OCI-LY1 (cell line): ENCODE results near the gene RPEL1.
"Not testable (repeated sequence)": the region's sequence is repeated elsewhere in the genome, so short reads cannot be mapped to it uniquely, and the experiment has no call there.

Experiments used
- H2AFZ ChIP-seq: fragments of 200-600 bp; sonication (generic), shearing (Covaris generic); 2 replicates; pipeline ENCODE4 v1.6.0; 2014; ENCODE audit warnings: antibody characterized with exemption, mild to moderate bottlenecking, low read length
- H3F3A ChIP-seq: fragments of 200-600 bp; sonication (generic), shearing (Covaris generic); 2 replicates; pipeline ENCODE4 v1.6.0; 2014; ENCODE audit warnings: mild to moderate bottlenecking, antibody characterized with exemption, low read length, moderate library complexity; ENCODE audit not compliant: insufficient read depth
- H3K27ac ChIP-seq: fragments of 200-600 bp; sonication (generic); 2 replicates; pipeline ENCODE4 v1.5.1; 2014; ENCODE audit warnings: low read length, mixed run types, mild to moderate bottlenecking, low read depth; ENCODE audit not compliant: poor library complexity, severe bottlenecking
- H3K27me3 ChIP-seq: fragments of 200-600 bp; sonication (generic); 2 replicates; pipeline ENCODE4 v1.6.0; 2014; ENCODE audit warnings: antibody characterized with exemption, mild to moderate bottlenecking, low read length, moderate library complexity; ENCODE audit not compliant: insufficient read depth
- H3K36me3 ChIP-seq: fragments of 200-600 bp; sonication (generic); 2 replicates; pipeline ENCODE4 v1.6.1; 2014; ENCODE audit warnings: mild to moderate bottlenecking, antibody characterized with exemption, low read length, moderate library complexity, mixed read lengths; ENCODE audit not compliant: insufficient read depth
- H3K4me1 ChIP-seq: fragments of 200-600 bp; sonication (generic); 2 replicates; pipeline ENCODE4 v1.5.1; 2014; ENCODE audit warnings: mild to moderate bottlenecking, low read length, moderate library complexity; ENCODE audit not compliant: insufficient read depth, severe bottlenecking
- H3K4me2 ChIP-seq: fragments of 200-600 bp; sonication (generic), shearing (Covaris generic); 2 replicates; pipeline ENCODE4 v1.6.1; 2014; ENCODE audit warnings: low read length
- H3K4me3 ChIP-seq: fragments of 200-600 bp; sonication (generic); 2 replicates; pipeline ENCODE4 v1.5.1; 2014; ENCODE audit warnings: low read length, low read depth, mild to moderate bottlenecking, mixed read lengths; ENCODE audit not compliant: poor library complexity, severe bottlenecking
- H3K79me2 ChIP-seq: fragments of 200-600 bp; shearing (Covaris generic); 2 replicates; pipeline ENCODE4 v1.6.1; 2016; ENCODE audit warnings: mixed run types, low read length, mixed read lengths; ENCODE audit not compliant: insufficient read depth
- H3K9ac ChIP-seq: fragments of 200-600 bp; sonication (generic), shearing (Covaris generic); 2 replicates; pipeline ENCODE4 v1.6.1; 2014; ENCODE audit warnings: mild to moderate bottlenecking, low read length, mixed read lengths
- H3K9me2 ChIP-seq: fragments of 200-600 bp; sonication (generic), shearing (Covaris generic); 2 replicates; pipeline ENCODE4 v1.6.1; 2014; ENCODE audit warnings: low read depth, mild to moderate bottlenecking, low read length, mixed read lengths
- H3K9me3 ChIP-seq: fragments of 200-600 bp; shearing (Covaris generic); 2 replicates; pipeline ENCODE4 v1.6.1; 2014; ENCODE audit warnings: low read length, mixed read lengths
- H4K20me1 ChIP-seq: fragments of 200-600 bp; sonication (generic), shearing (Covaris generic); 2 replicates; pipeline ENCODE4 v1.6.0; 2016; ENCODE audit warnings: mild to moderate bottlenecking, low read length; ENCODE audit not compliant: insufficient read depth
- CTCF ChIP-seq: fragments of 200-600 bp; sonication (generic), shearing (Covaris generic); IDR thresholded peaks from 2 replicates; pipeline ENCODE4 v1.5.1; 2017; ENCODE audit warnings: mild to moderate bottlenecking, antibody characterized with exemption, low read length, moderate library complexity, mixed read lengths
- EZH2 ChIP-seq: fragments of 200-600 bp; sonication (generic), shearing (Covaris generic); IDR thresholded peaks from 2 replicates; pipeline ENCODE4 v1.8.0; 2017; ENCODE audit warnings: borderline replicate concordance, mixed run types, mild to moderate bottlenecking, antibody characterized with exemption, low read length, moderate library complexity, mixed read lengths

RPEL1 gene

GRCh38 chr10:103224133-103224532 is 21.6 kb upstream of the RPEL1 start:
- no peak overlapping the region for H3K4me3 ChIP-seq

GRCh38 chr10:103224721-103225120 is 21.0 kb upstream of the RPEL1 start:
- H3K9me3 ChIP-seq, H3K27ac ChIP-seq, H3K4me3 ChIP-seq: not testable (repeated sequence)

More at GRCh38 chr10:103224133-103224532, 21.6 kb upstream of the RPEL1 start:
- no peaks in the 10 kb centered on the region for H3K9me2 ChIP-seq
- no peak overlapping the region for H3K9ac ChIP-seq
- H3K27me3 ChIP-seq: no peaks in the 10 kb centered on the region
- no peaks in the 10 kb centered on the region for H4K20me1 ChIP-seq
- no peaks in the 10 kb centered on the region for H3K4me1 ChIP-seq
- H2AFZ ChIP-seq: no peak overlapping the region
- no peak overlapping the region for H3K27ac ChIP-seq
- no peaks in the 10 kb centered on the region for H3F3A ChIP-seq
- no peaks in the 10 kb centered on the region; the same call in 1 of the 2 replicates for H3K36me3 ChIP-seq
- H3K9me3 ChIP-seq: peaks cover 7% of the 10 kb centered on the region; the same call in 1 of the 2 replicates
- H3K4me2 ChIP-seq: no peak overlapping the region
- H3K79me2 ChIP-seq: no peaks in the 10 kb centered on the region
- no peak for TF ChIP-seq CTCF
- no peak for TF ChIP-seq EZH2

GRCh38 chr10:103225939-103226338 is 19.7 kb upstream of the RPEL1 start:
- H3K4me1 ChIP-seq: no peaks in the 10 kb centered on the region
- H3K27ac ChIP-seq: no peak overlapping the region
- no peaks in the 10 kb centered on the region for H3K27me3 ChIP-seq
- no peak overlapping the region for H3K4me3 ChIP-seq
- H4K20me1 ChIP-seq: no peaks in the 10 kb centered on the region
- H3K4me2 ChIP-seq: no peak overlapping the region
- no peaks in the 10 kb centered on the region for H3F3A ChIP-seq
- no peaks in the 10 kb centered on the region for H3K9me2 ChIP-seq
- TF ChIP-seq EZH2 (no peak), CTCF (no peak)
- H3K36me3 ChIP-seq: no peaks in the 10 kb centered on the region; the same call in 1 of the 2 replicates
- H3K79me2 ChIP-seq: no peaks in the 10 kb centered on the region
- no peak overlapping the region for H3K9ac ChIP-seq
- peaks cover 7% of the 10 kb centered on the region; the same call in 1 of the 2 replicates for H3K9me3 ChIP-seq
- H2AFZ ChIP-seq: no peak overlapping the region

More at GRCh38 chr10:103224721-103225120, 21.0 kb upstream of the RPEL1 start:
- not testable (repeated sequence) for H4K20me1 ChIP-seq, H3F3A ChIP-seq, H3K4me2 ChIP-seq, H3K4me1 ChIP-seq, H2AFZ ChIP-seq, H3K9me2 ChIP-seq, H3K27me3 ChIP-seq, H3K79me2 ChIP-seq, H3K36me3 ChIP-seq, H3K9ac ChIP-seq

- H3F3A ChIP-seq: no peaks in the 10 kb centered on the region
- no peak overlapping the region for H3K4me3 ChIP-seq
- no peaks in the 10 kb centered on the region for H3K9me2 ChIP-seq
- no peaks in the 10 kb centered on the region for H3K79me2 ChIP-seq
- no peaks in the 10 kb centered on the region for H4K20me1 ChIP-seq
- no peak overlapping the region for H2AFZ ChIP-seq
- H3K4me2 ChIP-seq: no peak overlapping the region
- no peaks in the 10 kb centered on the region for H3K27me3 ChIP-seq
- no peaks in the 10 kb centered on the region; the same call in 1 of the 2 replicates for H3K36me3 ChIP-seq
- no peak overlapping the region for H3K9ac ChIP-seq
- H3K27ac ChIP-seq: no peak overlapping the region
- no peak for TF ChIP-seq CTCF
- no peak for TF ChIP-seq EZH2
- peaks cover 7% of the 10 kb centered on the region; the same call in 1 of the 2 replicates for H3K9me3 ChIP-seq
- no peaks in the 10 kb centered on the region for H3K4me1 ChIP-seq
Observed at GRCh38 chr10:103227416-103227815, 18.3 kb upstream of the RPEL1 start.
